NB4 (cell line): ENCODE measurements around the gene CFAP90.

ENCODE experiments used
- CTCF ChIP-seq: IDR thresholded peaks from one replicate; pipeline ENCODE4 v1.5.1; 2012; ENCODE audit warnings: low read depth, low read length
- MYC ChIP-seq: IDR thresholded peaks from 2 replicates; pipeline ENCODE4 v1.6.1; 2011; ENCODE audit warnings: low read depth, low read length
- POLR2A ChIP-seq: IDR thresholded peaks from 2 replicates; pipeline ENCODE4 v1.6.1; 2011; ENCODE audit warnings: mild to moderate bottlenecking; ENCODE audit not compliant: insufficient read length; ENCODE audit errors: extremely low read depth
- TF ChIP-seq, protein P1 (sequence below): IDR thresholded peaks from 2 replicates; pipeline ENCODE4 v1.6.1; 2011; ENCODE audit warnings: low read depth, low read length

- TF ChIP-seq CTCF: no peak
- no peak for TF ChIP-seq POLR2A
- TF ChIP-seq, protein P1, sequence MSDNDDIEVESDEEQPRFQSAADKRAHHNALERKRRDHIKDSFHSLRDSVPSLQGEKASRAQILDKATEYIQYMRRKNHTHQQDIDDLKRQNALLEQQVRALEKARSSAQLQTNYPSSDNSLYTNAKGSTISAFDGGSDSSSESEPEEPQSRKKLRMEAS: no peak
- no peak for TF ChIP-seq MYC
These were observed 38.0 kb upstream of the CFAP90 start for GRCh38 chr5:7888901-7889300.
